Medulla oblongata (tissue), 1 donor: ENCODE data around the gene EFCAB12.
A peak's percentile ranks its signal among the peaks of the same experiment; 100 is the strongest.

ENCODE experiments used
- DNase-seq: peaks from one replicate; pipeline ENCODE4 v3.0.0-alpha.2; 2015; ENCODE audit errors: extremely low spot score

EFCAB12 gene

GRCh38 chr3:129445471-129445870 is 17.0 kb upstream of the EFCAB12 start:
- no peak for DNase-seq

GRCh38 chr3:129442947-129443346 is 14.5 kb upstream of the EFCAB12 start:
- no peak for DNase-seq

GRCh38 chr3:129442486-129442885 is 14.1 kb upstream of the EFCAB12 start:
- no peak for DNase-seq

- DNase-seq, result peak; percentile 75
These were observed 13.3 kb upstream of the EFCAB12 start for GRCh38 chr3:129441782-129442181.

- no peak for DNase-seq
These were observed 12.8 kb upstream of the EFCAB12 start for GRCh38 chr3:129441215-129441614.

- DNase-seq, result no peak
These were observed 12.3 kb upstream of the EFCAB12 start for GRCh38 chr3:129440618-129441190.

- peak; percentile 99 for DNase-seq
These were observed 11.6 kb upstream of the EFCAB12 start, which contains the start of the genes IFT122 and MBD4 for GRCh38 chr3:129439817-129440617. Gene IFT122, plus strand, starts transcription at chr3:129440224. Its CDS starts 107 bp downstream, at chr3:129440331. Gene MBD4, minus strand, starts transcription at chr3:129439948. Its CDS starts 115 bp downstream, at chr3:129439833.

- DNase-seq, result peak; percentile 61
These were observed 10.9 kb upstream of the EFCAB12 start for GRCh38 chr3:129439226-129439816.

GRCh38 chr3:129435367-129435766 is 6.9 kb upstream of the EFCAB12 start:
- DNase-seq, result no peak

- no peak for DNase-seq
These were observed 5.7 kb upstream of the EFCAB12 start for GRCh38 chr3:129434140-129434539.

GRCh38 chr3:129433565-129433964 is 5.1 kb upstream of the EFCAB12 start:
- DNase-seq, result no peak

GRCh38 chr3:129432671-129433070 is 4.2 kb upstream of the EFCAB12 start:
- DNase-seq, result no peak

- DNase-seq, result no peak
These were observed 3.6 kb upstream of the EFCAB12 start for GRCh38 chr3:129432036-129432435.

GRCh38 chr3:129429602-129430001 is 1.2 kb upstream of the EFCAB12 start:
- no peak for DNase-seq

- DNase-seq, result no peak
These were observed 630 bp upstream of the EFCAB12 start for GRCh38 chr3:129429080-129429451.

- DNase-seq, result no peak
These were observed 445 bp downstream of the EFCAB12 start for GRCh38 chr3:129428007-129428375.

GRCh38 chr3:129425619-129426018 is 2.8 kb downstream of the EFCAB12 start:
- no peak for DNase-seq

GRCh38 chr3:129425213-129425612 is 3.2 kb downstream of the EFCAB12 start:
- no peak for DNase-seq

GRCh38 chr3:129424185-129424841 is 4.1 kb downstream of the EFCAB12 start:
- DNase-seq, result no peak

GRCh38 chr3:129422897-129423296 is 5.5 kb downstream of the EFCAB12 start:
- no peak for DNase-seq

GRCh38 chr3:129421988-129422745 is 6.3 kb downstream of the EFCAB12 start:
- no peak for DNase-seq
